ENCODE results near the gene HLCS. TPM values are rescaled to one million over a fixed set of nuclear protein-coding genes. Genes with fewer than 3 reads are reported as not detected.

Gene HLCS
- total and polyA plus RNA-seq, 2 of the 4 experiments (the other 2 are of a cell fraction) = 10.6 to 21.0 TPM

- ChIA-PET POLR2A (ENCODE audit: unreplicated experiment) (no interaction called here), CTCF (no interaction called here)
- H2AK9ac ChIP-seq (replicated peaks; ENCODE audit: low read depth, low read length, poor library complexity) = peak overlapping the region; percentile 53
- peak overlapping the region; percentile 51 for H3K27ac ChIP-seq (ENCODE audit: insufficient read depth, low read length)
- peak overlapping the region; percentile 62 for H4K5ac ChIP-seq (ENCODE audit: low read depth, low read length)
- no peaks in the 10 kb centered on the region for H3K36me3 ChIP-seq (ENCODE audit: control insufficient read depth, insufficient read depth, low read length)
- peaks cover 0 to 8% of the 10 kb centered on the region in 2 experiments; a peak in 1 of 4 replicates for H3K79me1 ChIP-seq (ENCODE audit: low read depth in 1 of 2, low read length in 2 of 2)
- H2BK20ac ChIP-seq (ENCODE audit: low read depth, low read length) = peak overlapping the region; percentile 10; the same call in 1 of the 2 replicates
- peak overlapping the region; percentile 86 for H3K4ac ChIP-seq (ENCODE audit: low read depth, low read length)
- H3K27me3 ChIP-seq (ENCODE audit: control insufficient read depth, insufficient read depth, low read length) = no peaks in the 10 kb centered on the region; the same call in 1 of the 2 replicates
- BruUV-seq (replicated peaks) = no TSS peak
- peak overlapping the region; percentile 52; the same call in 1 of the 2 replicates for H3K23ac ChIP-seq (ENCODE audit: low read depth, low read length)
- intact Hi-C loops (cut with micrococcal nuclease) (loop anchor here (1.0 kb wide), 1 partner anchor 486 kb away; no protein-coding TSS in a partner anchor), in situ Hi-C loops (cut with MboI; ENCODE audit: low sequenced_read_pairs) (no loop called here), dilution Hi-C loops (cut with HindIII; ENCODE audit: low sequenced_read_pairs, unreplicated experiment) (no loop called here)
- H4K8ac ChIP-seq (ENCODE audit: low read depth in 2 of 2, low read length in 2 of 2) = peak overlapping the region; percentile 80 to 90
- peak overlapping the region; percentile 50 for H3K9ac ChIP-seq (ENCODE audit: low read depth, low read length)
- ATAC-seq (ENCODE audit: low read depth) (no peak), DNase-seq (no peak)
- no peak overlapping the region for H3K56ac ChIP-seq (ENCODE audit: extremely low read depth, insufficient read depth, low read length)
- H3K4me3 ChIP-seq (ENCODE audit: insufficient read depth, low read depth, low read length) = peak overlapping the region; percentile 44
- peak overlapping the region; percentile 77 for H2BK120ac ChIP-seq (ENCODE audit: low read depth, low read length)
- 0 out of 2 replicates have a peak, but pooled peaks cover 7% of the 10 kb centered on the region for H3K9me1 ChIP-seq (ENCODE audit: insufficient read depth, low read length)
- no peak overlapping the region for H2BK15ac ChIP-seq (ENCODE audit: low read depth, low read length)
- H3K9me3 ChIP-seq (ENCODE audit: control insufficient read depth, insufficient read depth, low read length) = peaks cover 2% of the 10 kb centered on the region; the same call in 1 of the 2 replicates
- H2AK5ac ChIP-seq (ENCODE audit: low read depth, low read length) = peak overlapping the region; percentile 84
- peaks cover 6% of the 10 kb centered on the region; the same call in 1 of the 2 replicates for H3K4me1 ChIP-seq (ENCODE audit: control insufficient read depth, insufficient read depth, low read length)
- whole genome bisulfite sequencing, 2 experiments (ENCODE audit: extremely low coverage in 2 of 2, insufficient read length in 1 of 2) = no CpG with 5 or more reads among the region's 21 CpGs
- peak overlapping the region; percentile 55; the same call in 1 of the 2 replicates for H4K91ac ChIP-seq (ENCODE audit: insufficient read depth, low read depth, low read length)
- H4K20me1 ChIP-seq (ENCODE audit: insufficient read depth, low read length) = no peaks in the 10 kb centered on the region
- peak overlapping the region; percentile 61 for H3K4me2 ChIP-seq (ENCODE audit: low read depth, low read length)
- TF ChIP-seq RAD21 (IDR thresholded peaks at IDR 0.05; ENCODE audit: low read length) (no peak), ELK1 (IDR thresholded peaks at IDR 0.05; ENCODE audit: borderline replicate concordance, low read depth, low read length) (no peak), MXI1 (IDR thresholded peaks at IDR 0.05; ENCODE audit: borderline replicate concordance, low read depth, low read length) (no peak), BHLHE40 (IDR thresholded peaks at IDR 0.05; ENCODE audit: low read depth, low read length) (no peak), CTCF (conservative IDR thresholded peaks at IDR 0.05; ENCODE audit: low read depth, low read length) (no peak)
- peak overlapping the region; percentile 93 for H3K14ac ChIP-seq (replicated peaks; ENCODE audit: low read depth, low read length)
- peak overlapping the region; percentile 98 for H2AFZ ChIP-seq (replicated peaks; ENCODE audit: low read length, poor library complexity)
- H3K18ac ChIP-seq (ENCODE audit: low read depth, low read length) = no peak overlapping the region; the same call in 1 of the 2 replicates
- peak overlapping the region; percentile 3 for H2BK5ac ChIP-seq (ENCODE audit: low read depth, low read length, poor library complexity, severe bottlenecking)
Observed at GRCh38 chr21:36990508-36991205, 24.2 kb upstream of the HLCS start.

All from IMR-90 (cell line).